Activated B cell treated with CpG ODN at 0.5 μM for 24 hours (primary cell): ENCODE measurements around the gene PBX2. TPM values are rescaled to one million over a fixed set of nuclear protein-coding genes. Genes with fewer than 3 reads are reported as not detected.
"Not testable (repeated sequence)": the region's sequence is repeated elsewhere in the genome, so short reads cannot be mapped to it uniquely, and the experiment has no call there.

Experiments used
- ATAC-seq: fragments of 200-7000 bp; cut with Tn5 transposase; one replicate; pipeline ENCODE4 v1.10.0; 2021; ENCODE audit warnings: low read depth, mild to moderate bottlenecking, moderate library complexity
- CTCF ChIA-PET: fragments of 350-600 bp; sonication (Branson Sonifier 250); formaldehyde crosslinking; loops from one replicate; lab custom pipeline; 2021; ENCODE audit warnings: antibody characterized with exemption; lab: Charles Lee
- POLR2A ChIA-PET: fragments of 350-600 bp; sonication (Branson Sonifier 250); formaldehyde crosslinking; loops from one replicate; lab custom pipeline; 2021; ENCODE audit warnings: antibody characterized with exemption; lab: Charles Lee
- DNase-seq: peaks from one replicate; pipeline ENCODE4 v3.0.0; 2022
- H3K27ac Mint-ChIP-seq: one replicate; pipeline ENCODE4 v1.8.0; 2020; ENCODE audit warnings: mixed read lengths
- H3K27me3 Mint-ChIP-seq: one replicate; pipeline ENCODE4 v1.8.0; 2021; ENCODE audit warnings: mixed read lengths
- H3K36me3 Mint-ChIP-seq: one replicate; pipeline ENCODE4 v1.8.0; 2021; ENCODE audit warnings: low read depth, mixed read lengths
- H3K4me1 Mint-ChIP-seq: one replicate; pipeline ENCODE4 v1.8.0; 2021; ENCODE audit warnings: mixed read lengths
- H3K4me3 Mint-ChIP-seq: one replicate; pipeline ENCODE4 v1.8.0; 2020; ENCODE audit warnings: mild to moderate bottlenecking, mixed read lengths
- H3K9me3 Mint-ChIP-seq: one replicate; pipeline ENCODE4 v1.8.0; 2020; ENCODE audit warnings: mixed read lengths
- CTCF ChIP-seq: fragments of 200-600 bp; IDR thresholded peaks from one replicate; pipeline ENCODE4 v1.8.0; 2022; ENCODE audit warnings: antibody characterized with exemption, mild to moderate bottlenecking
- intact Hi-C: fragments of 100-400 bp; cut with micrococcal nuclease; formaldehyde crosslinking; loops from one replicate; pipeline ENCODE4 v1.15.1; 2024
- total RNA-seq: library from RNA; stranded (reverse); gene quantifications from 2 replicates; pipeline ENCODE4 v1.2.3, GENCODE V29; 2022

Gene PBX2
- total RNA-seq, 1 donor from 2014 or later, result 153 TPM

GRCh38 chr6:32212076-32212760 is 22.2 kb upstream of the PBX2 start:
- no peak for TF ChIP-seq CTCF
- ChIA-PET POLR2A (interaction anchor here (1.0 kb wide), 1 partner anchor 17 kb away, joined by 3 read pairs; no protein-coding TSS in a partner anchor), CTCF (interaction anchor here (0.8 kb wide), 1 partner anchor 93 kb away, joined by 4 read pairs; no protein-coding TSS in a partner anchor)
- H3K27me3 Mint-ChIP-seq, result no peaks in the 10 kb centered on the region
- DNase-seq, result no peak
- H3K4me3 Mint-ChIP-seq, result no peak overlapping the region
- peaks cover 10% of the 10 kb centered on the region for H3K4me1 Mint-ChIP-seq
- no peaks in the 10 kb centered on the region for H3K36me3 Mint-ChIP-seq
- H3K9me3 Mint-ChIP-seq, result no peaks in the 10 kb centered on the region
- H3K27ac Mint-ChIP-seq, result no peak overlapping the region
- intact Hi-C loops, result no loop called here
- no peak for ATAC-seq

GRCh38 chr6:32211432-32211831 is 21.4 kb upstream of the PBX2 start:
- POLR2A ChIA-PET, result interaction anchor here (1.0 kb wide), 1 partner anchor 16 kb away, joined by 3 read pairs; no protein-coding TSS in a partner anchor
- H3K27me3 Mint-ChIP-seq, H3K36me3 Mint-ChIP-seq, H3K4me3 Mint-ChIP-seq, H3K9me3 Mint-ChIP-seq, H3K4me1 Mint-ChIP-seq, ATAC-seq, DNase-seq, H3K27ac Mint-ChIP-seq, intact Hi-C loops: not testable (repeated sequence)
- CTCF ChIA-PET, result interaction anchor here (0.8 kb wide), 1 partner anchor 93 kb away, joined by 4 read pairs; no protein-coding TSS in a partner anchor

GRCh38 chr6:32210191-32210601 is 20.2 kb upstream of the PBX2 start:
- no peaks in the 10 kb centered on the region for H3K27me3 Mint-ChIP-seq
- H3K4me1 Mint-ChIP-seq, result peaks cover 10% of the 10 kb centered on the region
- H3K36me3 Mint-ChIP-seq, result no peaks in the 10 kb centered on the region
- intact Hi-C loops, result no loop called here
- no peak overlapping the region for H3K27ac Mint-ChIP-seq
- no peak for TF ChIP-seq CTCF
- H3K4me3 Mint-ChIP-seq, result no peak overlapping the region
- CTCF ChIA-PET, result no interaction called here
- POLR2A ChIA-PET, result no interaction called here
- DNase-seq (no peak), ATAC-seq (no peak)
- no peaks in the 10 kb centered on the region for H3K9me3 Mint-ChIP-seq

- DNase-seq (no peak), ATAC-seq (no peak)
- POLR2A ChIA-PET, result no interaction called here
- intact Hi-C loops, result no loop called here
- H3K36me3 Mint-ChIP-seq, result no peaks in the 10 kb centered on the region
- H3K4me1 Mint-ChIP-seq, result peaks cover 8% of the 10 kb centered on the region
- H3K27ac Mint-ChIP-seq, result no peak overlapping the region
- CTCF ChIA-PET, result no interaction called here
- no peak for TF ChIP-seq CTCF
- H3K4me3 Mint-ChIP-seq, result no peak overlapping the region
- peaks cover 3% of the 10 kb centered on the region for H3K27me3 Mint-ChIP-seq
- no peaks in the 10 kb centered on the region for H3K9me3 Mint-ChIP-seq
These were observed 19.0 kb upstream of the PBX2 start for GRCh38 chr6:32208996-32209395.

GRCh38 chr6:32204268-32204715 is 14.3 kb upstream of the PBX2 start:
- H3K36me3 Mint-ChIP-seq, result no peaks in the 10 kb centered on the region
- H3K27me3 Mint-ChIP-seq, result peaks cover 5% of the 10 kb centered on the region
- ChIA-PET CTCF (no interaction called here), POLR2A (interaction anchor here (0.6 kb wide), 1 partner anchor 165 kb away, joined by 3 read pairs; no protein-coding TSS in a partner anchor)
- no peak for TF ChIP-seq CTCF
- H3K4me1 Mint-ChIP-seq, result peaks cover 5% of the 10 kb centered on the region
- ATAC-seq, result no peak
- H3K4me3 Mint-ChIP-seq, result no peak overlapping the region
- H3K27ac Mint-ChIP-seq, result no peak overlapping the region
- no peaks in the 10 kb centered on the region for H3K9me3 Mint-ChIP-seq
- DNase-seq, result no peak
- intact Hi-C loops, result no loop called here
